ENCODE data around the gene CHCHD1.
"Not testable (repeated sequence)": the region's sequence is repeated elsewhere in the genome, so short reads cannot be mapped to it uniquely, and the experiment has no call there.

- not testable (repeated sequence) for TF ChIP-seq HDAC2 (IDR thresholded peaks at IDR 0.05); RAD21 (conservative IDR thresholded peaks at IDR 0.05 in 1 of 2, IDR thresholded peaks at IDR 0.05 in 1 of 2); CTCF (IDR thresholded peaks at IDR 0.05); TFCP2L1 (CRISPR knock-in tag; IDR thresholded peaks at IDR 0.05)
Measured at GRCh38 chr10:73829090-73829489, 47.2 kb downstream of the CHCHD1 start.

Data from A549 (cell line).